GM21825 (cell line): ENCODE results near the gene HCRTR1.

Source experiments
- ATAC-seq: cut with Tn5 transposase; IDR thresholded peaks from one replicate; pipeline ENCODE4 v1.9.1; 2021; ENCODE audit warnings: mild to moderate bottlenecking, moderate library complexity; ENCODE audit not compliant: unreplicated experiment

HCRTR1 gene

DNA sequence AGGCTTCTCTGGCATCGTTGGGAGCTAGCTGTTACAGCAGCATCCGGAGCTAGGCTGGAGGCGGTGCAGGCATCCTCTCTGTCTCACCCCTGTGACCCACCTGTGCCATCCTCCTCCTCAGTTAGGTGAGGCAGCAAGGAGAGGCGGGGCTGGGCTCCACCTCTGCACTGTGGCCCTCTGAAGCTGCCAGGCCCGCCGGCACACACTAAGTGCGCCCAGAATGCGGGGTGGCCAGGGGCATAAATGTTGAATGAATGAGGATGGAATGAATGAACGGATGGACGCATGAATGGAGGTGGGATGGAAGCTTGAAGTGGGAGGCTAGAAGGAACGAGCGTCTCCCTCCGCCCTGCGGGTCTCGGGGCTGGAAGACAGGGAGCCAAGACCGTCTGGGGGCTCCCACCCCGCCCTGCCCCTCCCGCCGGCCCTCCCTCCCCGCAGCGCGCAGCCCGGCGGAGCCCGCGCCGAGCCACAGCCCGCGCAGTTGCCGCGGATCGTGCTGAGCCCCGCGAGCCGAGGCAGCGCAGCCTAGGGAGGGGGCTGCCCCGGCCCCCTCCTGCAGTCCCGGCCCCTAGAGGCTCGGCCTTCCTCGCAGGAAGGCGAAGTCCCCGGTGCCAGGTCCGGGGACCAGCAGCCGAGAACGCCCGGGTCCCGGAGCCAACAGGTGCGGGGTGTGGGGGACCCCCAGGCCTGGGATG lies at the start of gene HCRTR1:
TSS of gene HCRTR1 (plus strand) at position 472 of the 698 bp plus-strand sequence. CDS start 1,504 bp downstream, outside the sequence.
- no peak for ATAC-seq

DNA sequence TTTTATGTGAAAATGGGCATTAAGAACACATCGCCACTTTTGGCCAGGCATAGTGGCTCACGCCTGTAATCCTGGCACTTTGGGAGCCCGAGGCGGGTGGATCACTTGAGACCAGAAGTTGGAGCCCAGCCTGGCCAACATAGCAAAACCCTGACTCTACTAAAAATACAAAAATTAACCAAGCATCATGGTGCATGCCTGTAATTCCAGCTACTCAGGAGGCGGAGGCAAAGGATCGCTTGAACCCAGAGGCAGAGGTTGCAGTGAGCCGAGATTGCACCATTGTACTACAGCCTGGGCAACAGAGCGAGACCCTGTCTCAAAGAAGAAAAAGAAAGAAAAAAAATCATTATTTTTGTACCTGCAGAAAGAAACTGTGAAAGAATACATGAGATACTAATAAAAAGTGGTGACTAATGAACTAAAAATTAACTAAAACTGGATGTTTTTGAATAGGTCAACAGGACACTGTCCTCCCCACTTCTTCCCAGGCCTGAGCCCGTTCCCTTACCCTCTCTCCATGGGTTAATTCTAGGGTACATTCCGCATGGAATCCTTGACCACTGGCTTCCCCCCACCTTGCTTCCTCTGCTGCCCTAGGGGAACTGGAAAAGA lies 49.4 kb upstream of the HCRTR1 start:
- ATAC-seq = no peak

DNA sequence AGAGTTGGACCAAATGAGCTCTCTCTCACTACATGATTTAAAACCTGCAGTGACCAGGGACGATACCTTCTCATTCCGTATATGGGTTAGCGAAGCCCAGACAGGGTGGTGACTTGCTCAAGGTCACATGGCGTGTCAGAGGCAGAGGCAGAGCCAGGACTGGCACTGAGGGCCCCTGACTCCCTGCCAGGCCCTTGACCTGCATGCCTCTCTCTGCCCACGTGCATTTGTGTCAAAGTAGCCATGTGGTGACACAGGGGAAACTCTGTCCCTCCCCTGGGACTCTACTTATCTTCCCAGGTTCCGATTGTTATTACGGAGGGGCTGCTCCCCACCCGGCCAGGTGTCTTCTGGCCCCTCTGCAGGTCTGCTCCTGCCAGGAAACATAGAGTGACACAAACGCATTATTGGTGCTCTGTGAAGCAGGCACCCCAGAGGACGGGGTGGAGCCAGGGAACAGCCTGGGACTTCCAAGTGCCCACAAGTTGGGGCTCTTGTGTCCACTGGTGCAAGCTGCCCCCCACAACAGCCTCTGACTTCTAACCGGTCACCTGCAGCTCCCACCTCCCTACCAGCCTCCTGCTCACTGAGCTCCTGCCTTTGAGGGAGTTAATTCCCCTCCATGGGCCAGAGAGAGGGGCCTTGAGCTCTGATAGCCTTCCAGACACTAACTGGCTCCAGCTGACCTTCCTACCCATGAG lies 48.4 kb upstream of the HCRTR1 start:
- ATAC-seq = no peak

DNA sequence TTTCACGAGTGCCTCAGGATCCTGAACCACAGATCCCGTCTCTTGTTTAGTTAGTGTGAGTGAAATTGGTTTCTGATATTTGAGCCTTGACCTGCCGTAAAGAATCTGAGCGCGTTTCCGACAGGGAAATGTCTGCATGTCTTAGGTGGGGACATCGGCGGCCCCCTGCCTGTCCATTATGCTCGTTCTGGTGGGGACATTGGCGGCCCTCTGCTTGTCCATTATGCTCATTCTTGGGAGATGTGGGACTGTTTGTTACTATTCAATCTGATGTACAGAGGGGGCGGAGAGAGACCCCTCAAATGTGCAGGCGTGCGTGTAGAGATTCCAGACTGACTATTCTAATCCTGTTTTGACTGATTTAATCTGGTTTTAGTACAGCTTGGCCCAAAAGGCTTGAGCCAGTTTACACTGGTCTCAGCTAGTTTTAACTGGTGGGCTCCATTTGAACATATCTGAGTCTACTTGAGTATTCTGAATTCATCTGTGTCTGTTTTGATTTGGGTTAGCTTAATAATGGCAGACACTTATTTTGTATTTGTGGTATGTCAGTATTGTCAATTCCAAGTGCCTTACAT lies 47.8 kb upstream of the HCRTR1 start:
- ATAC-seq = no peak

DNA sequence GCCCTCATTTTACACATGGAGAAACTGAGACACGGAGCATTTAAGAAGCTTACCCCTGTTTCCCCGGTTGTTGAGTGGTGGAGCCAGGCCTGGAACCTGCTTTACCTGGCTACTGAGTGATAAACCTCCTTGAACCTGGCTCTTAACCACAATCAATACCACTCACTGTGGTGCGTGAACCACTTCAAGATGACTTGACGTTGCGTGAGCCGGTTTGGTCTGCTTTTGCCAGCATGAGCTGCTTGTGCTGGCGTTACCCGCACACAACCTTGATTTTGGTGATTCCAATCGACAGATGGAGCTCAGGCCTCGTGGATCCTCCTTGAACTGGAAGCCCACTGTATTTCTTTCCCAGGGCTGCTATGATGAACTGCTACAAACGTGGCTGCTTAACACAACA lies 47.3 kb upstream of the HCRTR1 start:
- ATAC-seq = no peak

DNA sequence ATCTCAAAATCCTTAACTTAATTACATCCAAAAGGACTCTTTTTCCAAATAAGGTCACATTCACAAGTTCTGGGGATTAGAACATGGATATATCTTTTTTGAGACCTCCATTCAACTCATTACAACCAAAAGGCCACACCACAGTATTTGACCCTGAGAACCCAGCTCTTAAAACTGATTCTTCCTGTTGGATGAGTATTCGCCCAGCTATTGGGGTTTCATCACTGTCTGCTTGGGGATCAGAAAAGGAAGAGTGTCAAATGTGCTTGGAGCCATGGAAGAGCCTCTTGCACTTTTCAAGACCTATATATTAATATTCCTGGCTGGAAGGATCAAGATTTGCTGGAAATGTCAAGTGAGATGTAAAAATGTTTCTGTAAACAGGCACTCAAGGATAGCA lies 46.6 kb upstream of the HCRTR1 start:
- no peak for ATAC-seq

DNA sequence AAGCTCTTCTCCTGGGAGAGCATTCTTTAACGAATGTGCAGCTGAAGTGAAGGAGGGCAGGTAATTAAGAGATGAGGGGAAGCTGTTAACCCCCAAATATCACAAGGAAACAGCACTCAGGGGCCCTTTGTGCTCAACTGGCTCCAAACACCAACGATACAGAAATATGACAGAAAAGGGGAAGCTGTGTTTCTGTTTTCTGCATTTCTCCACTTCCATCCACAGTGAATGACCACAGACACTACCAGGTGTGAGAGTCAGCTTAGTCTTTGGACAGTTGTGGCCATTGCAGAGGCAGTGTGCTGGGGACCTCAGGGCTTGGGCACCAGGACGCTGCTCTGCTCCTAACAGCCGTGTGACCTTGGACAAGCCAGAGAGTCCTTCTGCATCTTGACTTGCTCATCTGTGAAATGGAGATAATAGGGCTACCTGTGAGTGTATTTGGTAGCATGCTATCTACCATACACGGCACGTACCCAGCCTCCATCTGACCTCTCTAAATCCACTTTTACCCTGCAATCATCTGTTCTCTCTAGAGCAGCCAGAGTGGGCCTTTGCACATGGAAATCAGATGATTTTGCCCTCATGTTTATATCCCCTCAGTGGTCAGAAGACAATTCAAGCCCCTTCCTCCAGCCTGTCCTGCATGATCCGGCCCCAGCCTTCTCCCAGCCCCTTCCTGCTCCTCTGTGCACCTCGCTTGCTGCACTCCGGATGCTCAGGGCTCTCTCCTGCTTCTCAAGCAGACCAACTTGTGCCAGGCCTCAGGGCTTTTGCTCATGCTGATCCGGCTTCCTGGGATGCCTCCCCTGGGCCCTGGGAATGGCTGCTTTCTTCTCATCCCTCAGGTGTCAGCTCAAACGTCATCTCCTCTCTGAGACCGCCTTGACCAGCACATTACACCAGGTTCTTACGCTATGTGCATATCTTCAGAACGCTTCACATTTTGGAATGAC lies 45.9 kb upstream of the HCRTR1 start:
- no peak for ATAC-seq

DNA sequence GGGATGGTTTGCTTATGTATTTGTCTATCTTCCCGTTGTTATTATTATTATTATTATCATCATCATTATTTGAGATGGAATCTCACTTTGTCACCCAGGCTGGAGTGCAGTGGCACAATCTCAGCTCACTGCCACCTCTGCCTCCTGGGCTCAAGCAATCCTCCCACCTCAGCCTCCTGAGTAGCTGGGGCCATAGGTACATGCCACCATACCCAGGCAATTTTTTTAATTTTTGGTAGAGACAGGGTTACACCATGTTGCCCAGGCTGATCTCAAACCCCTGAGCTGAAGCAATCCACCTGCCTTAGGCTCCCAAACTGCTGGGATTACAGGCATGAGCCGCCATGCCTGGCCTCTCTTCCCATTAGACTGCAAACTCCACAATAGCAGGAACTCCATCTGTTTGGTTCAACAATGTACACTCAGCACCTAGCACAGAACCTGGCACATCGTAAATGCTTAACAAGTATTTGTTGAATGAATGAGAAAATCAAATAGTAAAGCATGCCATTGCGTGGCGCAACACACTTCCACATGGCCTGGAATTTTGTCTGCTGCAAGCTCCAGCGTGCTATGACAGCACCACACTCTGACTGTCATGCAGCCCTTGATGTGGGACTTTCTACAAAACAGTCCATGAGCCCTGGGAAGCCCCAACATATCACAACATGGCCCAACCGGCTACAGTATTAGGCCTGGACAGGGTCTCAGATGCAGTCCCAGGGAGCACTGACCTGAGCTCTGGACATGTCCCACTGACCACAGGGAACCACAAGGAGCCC lies 45.0 kb upstream of the HCRTR1 start:
- no peak for ATAC-seq

DNA sequence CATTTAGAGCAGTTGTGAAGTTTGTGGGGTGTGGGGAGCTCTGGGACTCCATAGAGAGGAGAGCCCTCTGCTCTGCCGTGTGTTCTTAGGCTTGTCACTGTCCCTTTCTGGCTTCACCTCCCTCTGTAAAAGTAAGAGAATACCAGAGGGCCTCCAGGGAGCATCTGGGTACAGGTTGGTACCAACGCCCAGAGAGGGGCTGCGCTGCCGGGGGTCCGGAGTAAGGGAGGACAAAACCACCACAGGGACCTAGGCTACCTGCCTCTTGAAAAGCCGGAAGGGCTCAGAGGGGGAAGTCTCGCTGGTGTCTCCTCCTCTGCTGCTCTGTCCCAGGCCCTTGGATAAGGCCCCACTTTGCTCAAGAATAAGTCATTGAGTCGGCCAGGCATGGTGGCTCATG lies 44.2 kb upstream of the HCRTR1 start:
- ATAC-seq = no peak

DNA sequence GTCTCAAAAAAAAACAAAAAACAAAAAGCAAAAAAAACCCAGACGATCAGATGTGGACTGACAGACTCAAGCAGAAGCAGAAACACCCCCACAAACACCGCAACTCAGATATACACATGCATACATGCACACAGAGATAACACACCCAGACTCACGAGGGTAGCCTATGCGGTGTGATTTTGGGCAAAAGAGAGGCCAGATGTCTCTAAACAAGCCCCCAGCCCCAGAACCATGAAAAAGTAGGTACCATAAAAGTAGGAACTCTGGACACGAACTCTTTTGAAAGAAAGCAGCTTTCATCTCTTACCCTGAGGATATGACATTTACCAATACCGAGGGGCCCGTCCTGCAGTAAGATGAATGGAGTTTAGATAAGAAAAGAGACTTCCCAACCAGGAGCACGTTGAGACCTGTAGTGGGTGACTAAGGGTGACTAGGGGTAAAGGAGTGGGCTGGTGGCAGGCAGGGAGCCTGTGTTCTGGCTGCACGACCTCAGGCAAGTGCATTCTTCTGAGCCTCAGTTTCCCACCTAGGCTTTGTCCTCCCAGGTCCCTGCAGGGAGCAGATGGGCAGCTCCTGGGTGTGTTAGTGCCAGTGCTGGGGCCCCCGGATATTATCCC lies 42.6 kb upstream of the HCRTR1 start:
- no peak for ATAC-seq

DNA sequence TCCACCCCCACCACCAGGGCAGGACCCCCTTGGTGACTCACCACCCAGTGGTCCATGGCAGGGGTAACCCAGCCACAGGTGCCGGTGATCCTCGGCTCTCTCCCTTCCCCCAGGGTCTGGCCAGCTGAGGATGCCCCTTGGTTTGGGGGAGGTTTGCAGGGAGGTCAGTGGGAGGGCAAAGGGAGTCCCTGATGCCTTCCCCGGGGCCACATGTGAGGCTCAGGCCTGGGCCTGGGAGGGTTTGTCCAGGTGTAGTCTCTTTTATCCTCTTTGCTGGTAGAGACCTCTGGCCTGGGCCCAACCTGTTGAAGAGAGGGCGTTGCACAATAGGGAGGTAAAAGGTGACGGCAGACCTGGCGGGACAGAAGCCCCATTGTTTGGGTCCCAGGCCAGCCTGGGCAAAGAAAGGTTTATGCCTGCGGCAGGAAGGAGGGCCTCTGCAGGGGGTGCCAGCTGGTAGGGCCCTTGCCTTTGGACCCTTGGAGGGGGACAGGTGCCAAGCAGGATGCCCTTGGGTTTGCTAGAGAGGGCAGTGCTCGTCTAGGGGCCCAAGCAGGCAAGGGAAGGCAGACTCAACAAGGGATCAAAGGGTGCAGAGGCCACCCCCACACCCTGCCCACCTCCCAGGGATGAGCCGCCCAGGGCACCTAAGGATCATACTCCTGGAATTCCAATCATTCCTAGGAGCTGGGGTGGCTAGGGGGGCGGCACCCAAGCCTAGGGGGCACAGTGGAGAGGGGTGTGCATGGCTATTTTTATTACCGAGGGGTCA lies 41.9 kb upstream of the HCRTR1 start:
- ATAC-seq = no peak

DNA sequence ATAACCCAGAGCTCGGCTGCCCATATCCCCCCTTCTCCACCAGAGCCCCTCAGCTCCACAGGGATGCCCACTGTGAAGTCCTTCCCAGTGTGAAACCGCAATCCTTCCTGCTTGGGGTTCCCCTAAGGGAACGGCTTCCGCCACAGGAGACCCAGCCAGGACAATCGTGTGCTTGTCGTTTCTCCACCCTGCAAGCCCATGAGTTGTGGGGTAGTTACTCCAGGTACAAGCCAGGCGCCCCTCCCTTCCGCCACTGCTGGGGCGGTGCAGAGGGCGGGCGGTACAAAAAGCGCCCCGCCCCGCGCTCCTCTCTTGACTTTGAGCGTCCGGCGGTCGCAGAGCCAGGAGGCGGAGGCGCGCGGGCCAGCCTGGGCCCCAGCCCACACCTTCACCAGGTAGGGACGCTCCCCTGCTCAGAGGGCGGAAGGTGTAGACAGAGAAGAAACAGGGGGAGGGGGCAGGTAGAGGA lies 41.3 kb upstream of the HCRTR1 start, which contains the start of gene TINAGL1:
TSS of gene TINAGL1 (plus strand) at position 315 of the 469 bp plus-strand sequence. CDS start 634 bp downstream, outside the sequence.
- ATAC-seq = no peak

DNA sequence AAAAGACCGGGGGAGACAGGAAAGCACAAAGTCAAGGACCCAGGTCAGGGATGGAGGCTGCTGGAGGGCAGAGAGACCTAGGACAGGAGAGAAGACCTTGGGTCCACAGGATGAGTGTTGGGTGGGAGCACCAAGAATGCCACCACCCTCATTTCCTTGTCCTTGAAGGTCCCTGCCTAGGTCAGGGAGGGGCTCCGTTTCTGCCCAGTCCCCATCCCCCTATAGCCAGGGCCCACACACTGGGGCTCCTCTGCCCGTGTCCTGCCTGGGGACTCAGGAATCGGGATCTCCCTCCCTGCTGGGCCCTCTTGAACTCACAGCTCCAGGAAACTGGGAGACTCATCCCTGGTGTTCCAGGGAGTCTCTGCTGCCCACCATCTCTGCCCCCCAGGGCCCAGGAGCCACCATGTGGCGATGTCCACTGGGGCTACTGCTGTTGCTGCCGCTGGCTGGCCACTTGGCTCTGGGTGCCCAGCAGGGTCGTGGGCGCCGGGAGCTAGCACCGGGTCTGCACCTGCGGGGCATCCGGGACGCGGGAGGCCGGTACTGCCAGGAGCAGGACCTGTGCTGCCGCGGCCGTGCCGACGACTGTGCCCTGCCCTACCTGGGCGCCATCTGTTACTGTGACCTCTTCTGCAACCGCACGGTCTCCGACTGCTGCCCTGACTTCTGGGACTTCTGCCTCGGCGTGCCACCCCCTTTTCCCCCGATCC lies 40.6 kb upstream of the HCRTR1 start:
- ATAC-seq = no peak

DNA sequence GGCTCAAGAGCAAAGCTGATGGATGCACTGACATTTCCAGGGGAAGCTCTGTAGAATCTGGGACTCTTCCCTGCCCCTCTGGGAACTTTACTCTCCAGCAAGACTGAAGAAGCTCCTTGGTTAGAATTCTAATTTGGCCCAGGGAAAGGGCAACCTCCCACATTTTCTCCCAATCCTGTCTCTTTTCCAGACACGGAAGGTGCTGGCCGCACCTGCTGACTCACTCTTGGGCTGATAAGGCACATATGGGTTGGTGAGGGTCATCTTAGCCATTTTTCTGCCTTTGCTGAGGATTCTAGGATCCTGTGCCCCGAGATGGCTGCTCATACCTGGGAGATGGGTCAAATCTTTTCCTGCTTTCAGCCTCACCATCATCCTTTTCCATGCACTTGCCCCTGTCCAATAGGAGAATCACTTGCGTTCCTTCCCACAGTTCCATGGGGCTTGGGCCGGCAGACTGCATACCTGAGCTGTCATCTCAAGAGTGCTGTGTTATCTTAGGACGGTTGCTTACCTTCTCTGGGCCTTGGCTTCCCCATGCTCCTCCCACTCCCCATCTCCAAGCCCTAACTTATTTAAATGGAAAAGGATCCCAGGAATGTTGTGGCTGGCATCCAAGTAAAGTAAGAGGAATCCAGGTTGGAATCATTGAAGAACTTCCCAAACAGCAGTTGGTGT lies 39.8 kb upstream of the HCRTR1 start:
- ATAC-seq = no peak

DNA sequence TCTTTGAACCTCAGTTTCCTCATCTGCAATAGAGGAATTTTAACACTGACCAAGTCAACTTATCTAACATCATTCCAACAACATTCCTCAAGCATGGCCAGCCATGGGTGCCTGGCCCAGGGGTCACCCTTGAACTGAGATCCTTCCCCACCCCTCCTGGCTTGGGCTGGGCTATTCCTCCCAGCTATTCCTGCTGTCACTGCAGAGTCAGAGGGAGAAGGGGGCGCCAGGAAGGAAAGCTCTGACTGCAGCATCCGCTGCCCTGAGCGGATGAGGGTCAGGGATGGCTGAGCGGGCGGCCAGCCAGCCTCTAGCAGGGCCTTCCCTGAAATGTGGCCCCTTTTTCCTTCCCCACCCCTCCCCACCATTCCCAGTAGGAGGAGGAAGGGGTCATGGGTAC lies 38.1 kb upstream of the HCRTR1 start:
- no peak for ATAC-seq

DNA sequence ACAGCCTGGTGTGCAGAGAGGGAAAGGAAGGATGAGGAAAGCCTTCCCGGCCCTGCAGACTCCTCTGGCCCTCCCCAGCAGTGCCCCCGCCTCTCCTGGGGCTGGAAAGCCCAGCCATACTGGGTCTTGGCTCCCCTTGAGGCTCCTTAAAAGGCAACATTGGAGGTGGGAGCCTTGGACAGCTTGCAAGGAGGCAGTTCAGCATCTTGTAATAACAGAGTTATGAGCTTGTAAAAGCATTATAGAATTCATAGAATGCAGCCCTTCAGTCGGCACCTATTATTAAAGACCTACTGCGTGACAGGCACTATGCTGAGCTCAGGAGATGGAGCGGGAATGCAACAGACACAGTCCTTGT lies 37.0 kb upstream of the HCRTR1 start:
- no peak for ATAC-seq

DNA sequence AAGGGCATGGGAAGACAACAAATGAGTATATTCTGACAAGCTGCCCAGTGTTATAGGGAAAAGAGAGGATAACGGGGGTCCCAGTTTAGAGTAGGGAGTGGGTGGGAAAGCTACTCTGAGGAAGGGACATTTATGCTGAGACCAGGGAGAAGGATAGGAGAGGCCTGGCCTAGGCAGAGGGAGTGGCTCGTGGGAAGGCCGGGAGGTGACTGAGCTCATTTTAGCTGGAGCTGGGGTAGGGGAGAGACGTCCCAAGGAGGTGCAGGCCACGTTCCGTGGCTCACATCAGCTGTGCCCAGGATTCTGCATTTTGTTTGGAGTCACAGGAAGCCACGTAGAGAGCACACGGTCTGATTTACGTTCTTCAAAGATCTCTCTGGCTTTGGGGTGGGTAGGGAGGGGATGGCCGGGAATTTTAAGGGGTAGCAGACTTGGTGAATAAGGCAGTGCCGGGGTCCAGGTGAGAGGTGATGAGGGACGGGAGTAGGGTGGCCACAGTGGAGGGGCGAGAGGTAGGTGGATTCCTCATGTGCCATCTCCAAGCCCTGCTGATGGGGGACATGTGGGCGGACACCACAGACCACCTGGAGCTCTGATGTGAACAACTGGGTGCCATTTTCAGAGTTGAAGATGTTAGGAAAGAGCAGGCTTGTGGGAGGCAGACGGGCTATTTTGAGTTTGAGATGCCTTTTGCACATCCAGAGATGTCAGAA lies 36.4 kb upstream of the HCRTR1 start:
- ATAC-seq = no peak
